ENCODE results near the gene DST.
A peak's percentile ranks its signal among the peaks of the same experiment; 100 is the strongest.

DST gene

GRCh38 chr6:56535626-56536025 lies 107.1 kb downstream of the DST start:
- DNase-seq (ENCODE audit: low spot score), result no peak

DNA sequence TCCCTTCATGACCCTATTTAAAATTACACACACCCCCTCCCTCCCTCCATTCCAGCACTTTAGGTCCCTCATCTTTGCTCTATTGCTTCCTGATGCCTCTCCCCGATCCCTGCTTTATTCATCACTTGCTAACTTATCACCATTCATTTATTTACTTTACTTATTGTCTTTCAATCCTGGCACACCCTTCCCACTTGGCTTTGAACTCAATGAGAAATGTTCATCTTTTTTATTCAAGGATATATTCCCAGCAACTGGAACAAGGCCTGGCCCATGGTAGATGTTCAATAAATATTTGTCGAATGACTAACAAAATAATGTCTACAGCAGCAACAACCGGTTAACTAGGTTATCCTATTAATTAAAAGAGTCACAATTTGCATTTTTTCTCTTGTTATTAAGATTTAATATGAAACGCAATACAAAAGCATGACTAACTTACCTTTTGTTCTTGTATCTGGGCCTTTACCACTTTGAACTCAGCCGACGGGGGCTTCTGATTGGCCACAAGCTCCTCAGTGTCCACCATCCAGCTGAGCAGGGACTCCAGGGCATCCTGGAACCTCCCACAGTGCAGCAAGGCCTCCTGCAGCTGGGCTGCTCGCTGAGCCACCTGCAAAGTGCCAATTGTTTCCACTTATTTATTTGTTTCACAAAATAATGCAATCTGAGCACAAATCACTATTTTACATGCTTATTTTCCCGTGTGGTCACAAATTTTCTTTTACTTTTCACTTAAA lies 107.8 kb downstream of the DST start:
- DNase-seq (ENCODE audit: low spot score), result no peak

- DNase-seq (ENCODE audit: low spot score), result no peak
Observed at GRCh38 chr6:56532766-56533551, 109.7 kb downstream of the DST start.

DNA sequence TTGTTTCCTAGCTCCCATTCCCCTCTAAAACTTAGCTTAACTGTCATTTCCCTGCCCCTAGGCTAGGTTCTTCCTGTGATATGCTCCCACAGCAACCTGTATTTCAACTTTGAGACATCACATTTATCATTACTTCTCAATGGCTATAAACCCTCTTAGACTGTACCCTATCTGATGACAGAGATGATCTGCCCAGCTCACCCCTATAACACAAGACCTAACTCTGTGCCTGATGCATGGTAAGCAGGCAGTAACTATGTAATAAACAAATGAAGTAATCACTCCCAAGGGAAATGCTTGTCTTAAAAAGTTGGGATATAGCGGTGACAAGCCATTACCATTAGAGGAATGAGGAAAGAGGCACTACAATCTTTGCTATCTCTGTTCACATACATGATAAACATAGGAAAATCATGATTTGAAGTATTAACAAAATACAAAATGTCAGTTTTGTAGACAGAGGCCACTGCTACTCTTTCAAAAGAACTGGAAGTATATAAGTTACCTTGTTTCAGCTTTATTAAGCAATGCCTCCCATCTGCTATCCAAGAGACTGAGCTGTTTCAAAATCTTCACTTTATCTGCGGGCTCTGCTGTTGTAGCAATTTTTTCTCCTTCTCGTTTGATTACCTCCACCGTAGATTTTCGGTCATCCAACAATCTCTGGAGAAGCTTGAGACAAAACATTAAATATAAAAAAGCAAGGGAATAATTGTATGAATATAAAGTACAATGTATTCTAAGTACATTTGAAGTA lies 110.7 kb downstream of the DST start:
- no peak for DNase-seq (ENCODE audit: low spot score)

GRCh38 chr6:56529594-56530191 lies 113.0 kb downstream of the DST start:
- no peak for DNase-seq (ENCODE audit: low spot score)

- DNase-seq (ENCODE audit: low spot score), result peak; percentile 53
Observed at GRCh38 chr6:56528412-56528841, 114.3 kb downstream of the DST start.

DNA sequence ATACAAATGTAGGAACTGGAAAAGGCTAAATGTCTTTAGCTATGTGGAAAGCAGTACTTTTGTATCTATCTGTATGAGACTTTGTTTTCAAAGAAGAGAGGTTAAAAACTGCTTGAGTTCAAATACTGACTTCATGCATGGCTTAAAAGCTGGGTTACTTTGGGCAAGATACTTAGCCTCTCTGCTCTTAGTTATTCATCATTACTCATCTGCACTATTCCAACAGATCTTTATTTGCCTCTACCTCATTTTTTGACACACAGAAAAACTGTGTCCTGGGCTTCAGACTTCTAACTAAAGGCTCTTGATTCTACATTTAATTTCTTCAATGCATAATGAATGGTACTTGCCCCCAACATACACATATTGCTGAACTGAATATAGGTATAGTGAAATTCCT lies 114.8 kb downstream of the DST start:
- DNase-seq (ENCODE audit: low spot score), result no peak

GRCh38 chr6:56526860-56527544 lies 115.7 kb downstream of the DST start:
- no peak for DNase-seq (ENCODE audit: low spot score)

GRCh38 chr6:56525974-56526789 lies 116.5 kb downstream of the DST start:
- no peak for DNase-seq (ENCODE audit: low spot score)

GRCh38 chr6:56524891-56525703 lies 117.6 kb downstream of the DST start:
- DNase-seq (ENCODE audit: low spot score), result peak; percentile 39

GRCh38 chr6:56522495-56523270 lies 120.0 kb downstream of the DST start:
- no peak for DNase-seq (ENCODE audit: low spot score)

DNA sequence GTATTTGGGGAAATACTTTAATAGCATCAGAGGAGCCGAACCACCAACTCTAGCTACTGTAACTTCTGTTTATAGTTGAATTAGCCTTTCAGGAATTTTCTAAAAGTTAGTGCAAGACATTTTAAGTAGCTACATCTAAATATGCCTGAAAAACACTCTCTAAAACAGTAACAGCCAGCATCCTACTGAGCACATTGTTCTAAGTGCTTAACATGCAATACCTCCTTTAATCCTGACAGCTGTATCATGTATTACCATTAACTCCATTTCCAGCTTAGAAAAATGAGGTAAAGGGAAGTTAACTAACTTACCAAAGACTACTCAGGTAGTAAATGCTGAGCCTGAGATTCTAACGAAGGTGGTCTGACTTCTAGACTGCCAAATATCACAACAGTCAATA lies 120.7 kb downstream of the DST start:
- no peak for DNase-seq (ENCODE audit: low spot score)

GRCh38 chr6:56521454-56521853 lies 121.2 kb downstream of the DST start:
- no peak for DNase-seq (ENCODE audit: low spot score)

GRCh38 chr6:56520218-56520617 lies 122.5 kb downstream of the DST start:
- no peak for DNase-seq (ENCODE audit: low spot score)

GRCh38 chr6:56518995-56519767 lies 123.5 kb downstream of the DST start:
- no peak for DNase-seq (ENCODE audit: low spot score)

GRCh38 chr6:56517155-56517745 lies 125.4 kb downstream of the DST start:
- DNase-seq (ENCODE audit: low spot score), result no peak

DNA sequence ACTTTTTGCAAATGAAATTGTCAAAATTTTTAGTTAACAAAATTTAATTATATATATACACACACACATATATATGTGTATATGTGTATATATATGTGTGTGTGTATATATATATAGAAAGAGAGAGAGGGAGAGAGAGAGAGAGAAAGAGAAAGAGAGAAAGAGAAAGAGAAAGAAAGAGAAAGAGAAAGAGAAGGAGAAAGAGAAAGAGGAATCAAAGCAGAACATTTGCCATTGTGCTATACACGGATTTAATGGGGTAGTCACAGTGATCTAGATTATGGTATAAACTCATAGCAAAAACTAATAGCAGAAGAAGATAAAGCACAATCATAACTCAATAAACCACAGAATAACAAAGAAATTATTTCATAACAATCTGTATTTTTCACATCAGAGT lies 126.7 kb downstream of the DST start:
- DNase-seq (ENCODE audit: low spot score), result no peak
